ENCODE results near the gene RAD51. TPM values are rescaled to one million over a fixed set of nuclear protein-coding genes. Genes with fewer than 3 reads are reported as not detected.

Gene RAD51
- 1 to 10 TPM; 1.3 to 2.2 TPM for total RNA-seq
- 1 to 10 TPM in 1 of 2 donors, under 1 TPM in 1; 0.95 to 1.2 TPM for polyA plus RNA-seq
- long read RNA-seq, donor 1, partial matches to known transcripts = 14 of 18 reads
- long read RNA-seq, donor 1, other reads (novel, unspliced or antisense) = 0 of 18 reads
- long read RNA-seq, donor 2, partial matches to known transcripts = 7 of 8 reads
- long read RNA-seq, donor 2, other reads (novel, unspliced or antisense) = 0 of 8 reads
- long read RNA-seq, donor 3, partial matches to known transcripts = 0 of 3 reads
- long read RNA-seq, donor 3, other reads (novel, unspliced or antisense) = 0 of 3 reads
- long read RNA-seq, donor 4, partial matches to known transcripts = 0 of 1 reads
- long read RNA-seq, donor 4, other reads (novel, unspliced or antisense) = 0 of 1 reads
- long read RNA-seq, donor 5, partial matches to known transcripts = 5 of 12 reads
- long read RNA-seq, donor 5, other reads (novel, unspliced or antisense) = 5 of 12 reads

- Histone ChIP-seq H3K27ac (ENCODE audit: low read depth in 1 of 2, low read length in 1 of 2) (peak within 1 kb of the TSS; percentile 98 to 99), H3K4me1 (ENCODE audit: control insufficient read depth in 5 of 5, insufficient read depth in 5 of 5, low read length in 5 of 5) (peaks cover 0 to 20% (median 0%) of the 10 kb centered on the region in 5 donors), H3K36me3 (ENCODE audit: control insufficient read depth in 4 of 4, insufficient read depth in 4 of 4, low read length in 4 of 4) (peaks cover 0 to 12% (median 7%) of the 10 kb centered on the region in 4 donors), H3K9ac (ENCODE audit: insufficient read depth in 1 of 2, low read length in 2 of 2) (peak within 1 kb of the TSS; percentile 93 to 96), H3K4me3 (peak within 1 kb of the TSS; percentile 79), H3K9me3 (ENCODE audit: control insufficient read depth in 4 of 4, insufficient read depth in 3 of 4, low read length in 3 of 4) (no peaks in the 10 kb centered on the region), H3K27me3 (ENCODE audit: control insufficient read depth in 3 of 3, insufficient read depth in 3 of 3, low read length in 2 of 3) (no peaks in the 10 kb centered on the region)
- WGBS, 2 donors = 0% methylated on average over 69 to 81 of the region's 81 CpGs
- TF ChIP-seq, protein P1, sequence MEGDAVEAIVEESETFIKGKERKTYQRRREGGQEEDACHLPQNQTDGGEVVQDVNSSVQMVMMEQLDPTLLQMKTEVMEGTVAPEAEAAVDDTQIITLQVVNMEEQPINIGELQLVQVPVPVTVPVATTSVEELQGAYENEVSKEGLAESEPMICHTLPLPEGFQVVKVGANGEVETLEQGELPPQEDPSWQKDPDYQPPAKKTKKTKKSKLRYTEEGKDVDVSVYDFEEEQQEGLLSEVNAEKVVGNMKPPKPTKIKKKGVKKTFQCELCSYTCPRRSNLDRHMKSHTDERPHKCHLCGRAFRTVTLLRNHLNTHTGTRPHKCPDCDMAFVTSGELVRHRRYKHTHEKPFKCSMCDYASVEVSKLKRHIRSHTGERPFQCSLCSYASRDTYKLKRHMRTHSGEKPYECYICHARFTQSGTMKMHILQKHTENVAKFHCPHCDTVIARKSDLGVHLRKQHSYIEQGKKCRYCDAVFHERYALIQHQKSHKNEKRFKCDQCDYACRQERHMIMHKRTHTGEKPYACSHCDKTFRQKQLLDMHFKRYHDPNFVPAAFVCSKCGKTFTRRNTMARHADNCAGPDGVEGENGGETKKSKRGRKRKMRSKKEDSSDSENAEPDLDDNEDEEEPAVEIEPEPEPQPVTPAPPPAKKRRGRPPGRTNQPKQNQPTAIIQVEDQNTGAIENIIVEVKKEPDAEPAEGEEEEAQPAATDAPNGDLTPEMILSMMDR (IDR thresholded peaks at IDR 0.05; ENCODE audit: control extremely low read depth, extremely low read depth) = no peak
- ATAC-seq (ENCODE audit: insufficient read depth, low FRiP score) (peak; percentile 96), DNase-seq (peak; percentile 96 to 98 (median 97))
Measured at GRCh38 chr15:40694688-40695468, at the start of gene RAD51. RAD51 (plus strand) TSS chr15:40695174; CDS start chr15:40698759, 3,585 bp downstream.

GRCh38 chr15:40647523-40647922, 47.5 kb upstream of the RAD51 start:
- no peak for DNase-seq
- WGBS, 2 donors = 97 to 98% methylated on average over 1 of the region's 1 CpG
- Histone ChIP-seq H3K9ac (ENCODE audit: insufficient read depth in 1 of 2, low read length in 2 of 2) (no peak overlapping the region), H3K36me3 (ENCODE audit: control insufficient read depth in 4 of 4, insufficient read depth in 4 of 4, low read length in 4 of 4) (peaks cover 0 to 3% (median 0%) of the 10 kb centered on the region in 4 donors), H3K4me1 (ENCODE audit: control insufficient read depth in 5 of 5, insufficient read depth in 5 of 5, low read length in 5 of 5) (no peaks in the 10 kb centered on the region), H3K27ac (ENCODE audit: low read depth in 1 of 2, low read length in 1 of 2) (no peak overlapping the region), H3K9me3 (ENCODE audit: control insufficient read depth in 4 of 4, insufficient read depth in 3 of 4, low read length in 3 of 4) (no peaks in the 10 kb centered on the region), H3K27me3 (ENCODE audit: control insufficient read depth in 3 of 3, insufficient read depth in 3 of 3, low read length in 2 of 3) (no peaks in the 10 kb centered on the region), H3K4me3 (no peak overlapping the region)
- TF ChIP-seq, protein P1 (IDR thresholded peaks at IDR 0.05; ENCODE audit: control extremely low read depth, extremely low read depth) = no peak
- ATAC-seq (ENCODE audit: insufficient read depth, low FRiP score) = no peak

GRCh38 chr15:40650479-40650878, 44.5 kb upstream of the RAD51 start:
- Histone ChIP-seq H3K4me3 (no peak overlapping the region), H3K9me3 (ENCODE audit: control insufficient read depth in 4 of 4, insufficient read depth in 3 of 4, low read length in 3 of 4) (no peaks in the 10 kb centered on the region), H3K9ac (ENCODE audit: insufficient read depth in 1 of 2, low read length in 2 of 2) (no peak overlapping the region), H3K4me1 (ENCODE audit: control insufficient read depth in 5 of 5, insufficient read depth in 5 of 5, low read length in 5 of 5) (no peaks in the 10 kb centered on the region), H3K27me3 (ENCODE audit: control insufficient read depth in 3 of 3, insufficient read depth in 3 of 3, low read length in 2 of 3) (no peaks in the 10 kb centered on the region), H3K36me3 (ENCODE audit: control insufficient read depth in 4 of 4, insufficient read depth in 4 of 4, low read length in 4 of 4) (peaks cover 0 to 6% (median 1%) of the 10 kb centered on the region in 4 donors), H3K27ac (ENCODE audit: low read depth in 1 of 2, low read length in 1 of 2) (no peak overlapping the region)
- DNase-seq = no peak
- TF ChIP-seq, protein P1 (IDR thresholded peaks at IDR 0.05; ENCODE audit: control extremely low read depth, extremely low read depth) = no peak
- ATAC-seq (ENCODE audit: insufficient read depth, low FRiP score) = no peak
